ENCODE measurements around the gene PSTK. TPM values are rescaled to one million over a fixed set of nuclear protein-coding genes. Genes with fewer than 3 reads are reported as not detected.

The PSTK gene
- total and polyA plus RNA-seq, 9 of the 15 experiments (the other 6 are each of a cell fraction or from before 2014, with no cell fraction given) = 13.2 to 49.7 (median 18.9) TPM

- no TSS peak for BruUV-seq (replicated peaks)
- ATAC-seq (no peak), DNase-seq (ENCODE audit: extremely low read depth in 1 of 4, low spot score in 3 of 4) (no peak), FAIRE-seq (no peak)
- H3K36me3 ChIP-seq (ENCODE audit: control insufficient read depth, insufficient read depth, low read length) = peaks cover 6% of the 10 kb centered on the region; the same call in 2 of the 3 replicates
- H2AFZ ChIP-seq (ENCODE audit: low read depth, low read length) = no peak overlapping the region
- H3K4me1 ChIP-seq (replicated peaks in 1 of 2; ENCODE audit: control insufficient read depth in 2 of 2, insufficient read depth in 2 of 2, low read length in 2 of 2) = no peaks in the 10 kb centered on the region
- CTCF ChIA-PET (ENCODE audit: low intra/inter-chr PET ratio) = no interaction called here
- POLR2A ChIA-PET = no interaction called here
- no peaks in the 10 kb centered on the region; the same call in none of the 2 replicates for H3K9me3 ChIP-seq (replicated peaks; ENCODE audit: control insufficient read depth, insufficient read depth, low read depth, low read length)
- TF ChIP-seq ZNF277 (CRISPR knock-in tag; IDR thresholded peaks at IDR 0.05; ENCODE audit: borderline replicate concordance) (no peak), ARNT (IDR thresholded peaks at IDR 0.05) (no peak), MGA (IDR thresholded peaks at IDR 0.05) (peak; percentile 49), MAX (CRISPR knock-in tag; IDR thresholded peaks at IDR 0.05) (no peak), ZFX (CRISPR knock-in tag; IDR thresholded peaks at IDR 0.05) (no peak), ATF1 (CRISPR knock-in tag; IDR thresholded peaks at IDR 0.05) (no peak), ATF1 (tag; IDR thresholded peaks at IDR 0.05) (no peak), NFYB (IDR thresholded peaks at IDR 0.05; ENCODE audit: extremely low read depth, insufficient read length) (no peak), CXXC5 (CRISPR knock-in tag; IDR thresholded peaks at IDR 0.05) (no peak), KLF16 (IDR thresholded peaks at IDR 0.05) (no peak)
- no peaks in the 10 kb centered on the region for H3K79me2 ChIP-seq (ENCODE audit: control insufficient read depth, insufficient read depth, low read length)
- H3K27ac ChIP-seq (ENCODE audit: extremely low read depth, low read depth, low read length) = no peak overlapping the region
- no peak overlapping the region for H3K4me3 ChIP-seq
- no peaks in the 10 kb centered on the region for H3K9me1 ChIP-seq (ENCODE audit: control insufficient read depth, insufficient read depth, low read length)
- no peaks in the 10 kb centered on the region for H4K20me1 ChIP-seq (replicated peaks; ENCODE audit: control insufficient read depth, insufficient read depth, low read length)
- in situ Hi-C loops (cut with MboI) (no loop called here), intact Hi-C loops (cut with micrococcal nuclease) (no loop called here)
- H3K4me2 ChIP-seq (ENCODE audit: insufficient read depth, low read length) = no peak overlapping the region
- no peak overlapping the region for H3K9ac ChIP-seq (ENCODE audit: insufficient read depth in 1 of 2, low read depth in 2 of 2, low read length in 2 of 2)
- H3K27me3 ChIP-seq (ENCODE audit: control insufficient read depth in 2 of 2, insufficient read depth in 2 of 2, low read length in 2 of 2) = no peaks in the 10 kb centered on the region
Observed at GRCh38 chr10:122966879-122967278, 13.3 kb upstream of the PSTK start.

Data from K562 (cell line).